Hepatocyte (in vitro differentiated cells): ENCODE measurements around the gene USP6NL. TPM values are rescaled to one million over a fixed set of nuclear protein-coding genes. Genes with fewer than 3 reads are reported as not detected.
"Not testable (repeated sequence)": the region's sequence is repeated elsewhere in the genome, so short reads cannot be mapped to it uniquely, and the experiment has no call there.

ENCODE experiments used
- DNase-seq: peaks from one replicate; pipeline ENCODE4 v3.0.0-alpha.2; 2016; ENCODE audit warnings: low spot score
- H2AFZ ChIP-seq: fragments of 200-600 bp; sonication (generic); 2 replicates; pipeline ENCODE4 v1.6.0; 2016; ENCODE audit warnings: antibody characterized with exemption, mild to moderate bottlenecking
- H3K27ac ChIP-seq: fragments of 200-600 bp; sonication (generic); 2 replicates; pipeline ENCODE4 v1.5.1; 2016; ENCODE audit warnings: mild to moderate bottlenecking
- H3K27me3 ChIP-seq: fragments of 200-600 bp; sonication (generic); 2 replicates; pipeline ENCODE4 v1.6.1; 2016
- H3K36me3 ChIP-seq: fragments of 200-600 bp; sonication (generic); replicated peaks from 2 replicates; pipeline ENCODE4 v1.5.1; 2016; ENCODE audit warnings: low read depth; ENCODE audit not compliant: insufficient read depth
- H3K4me1 ChIP-seq: fragments of 200-600 bp; sonication (generic); 2 replicates; pipeline ENCODE4 v1.5.1; 2016; ENCODE audit warnings: mild to moderate bottlenecking, moderate library complexity; ENCODE audit not compliant: insufficient read depth
- H3K4me2 ChIP-seq: fragments of 200-600 bp; sonication (generic); 2 replicates; pipeline ENCODE4 v1.6.0; 2016
- H3K4me3 ChIP-seq: fragments of 200-600 bp; sonication (generic); 2 replicates; pipeline ENCODE4 v1.5.1; 2016; ENCODE audit warnings: mild to moderate bottlenecking
- H3K79me2 ChIP-seq: fragments of 200-600 bp; sonication (generic); 2 replicates; pipeline ENCODE4 v1.6.0; 2017; ENCODE audit warnings: mild to moderate bottlenecking
- H3K9me2 ChIP-seq: fragments of 200-600 bp; sonication (generic); replicated peaks from 2 replicates; pipeline ENCODE4 v1.6.0; 2017; ENCODE audit warnings: mild to moderate bottlenecking; ENCODE audit not compliant: insufficient read depth
- H3K9me3 ChIP-seq: fragments of 200-600 bp; sonication (generic); 2 replicates; pipeline ENCODE4 v1.5.1; 2016; ENCODE audit warnings: low read depth, mild to moderate bottlenecking
- H4K20me1 ChIP-seq: fragments of 200-600 bp; sonication (generic); 2 replicates; pipeline ENCODE4 v1.6.0; 2016; ENCODE audit warnings: mild to moderate bottlenecking; ENCODE audit not compliant: insufficient read depth, poor library complexity, severe bottlenecking
- CTCF ChIP-seq: fragments of 200-600 bp; sonication (generic); IDR thresholded peaks from 2 replicates; pipeline ENCODE4 v1.5.1; 2016; ENCODE audit warnings: antibody characterized with exemption, mild to moderate bottlenecking; ENCODE audit not compliant: poor library complexity
- EZH2 ChIP-seq: fragments of 200-600 bp; sonication (generic); IDR thresholded peaks from 2 replicates; pipeline ENCODE4 v1.6.1; 2016; ENCODE audit warnings: antibody characterized with exemption, mild to moderate bottlenecking, borderline replicate concordance
- EZH2phosphoT487 ChIP-seq: fragments of 200-600 bp; sonication (generic); IDR thresholded peaks from one replicate; pipeline ENCODE4 v1.6.1; 2018; ENCODE audit warnings: antibody characterized with exemption, mild to moderate bottlenecking, low read depth, moderate library complexity; ENCODE audit not compliant: unreplicated experiment, severe bottlenecking
- WGBS: methylation state at CpG from one replicate; pipeline ENCODE4 v1.1.6; 2016; ENCODE audit warnings: low lambda C conversion rate; ENCODE audit errors: missing lambda C conversion rate; 5-methylcytosine and 5-hydroxymethylcytosine counted together
- polyA plus RNA-seq: library from polyadenylated mRNA; unstranded; fragments of >200 nt; fragmentation: Nextera tagmentation; extraction: Ambion mirVana; gene quantifications from 2 replicates; pipeline ENCODE4 v1.2.1, GENCODE V29; 2016
- total RNA-seq: library from RNA; depleted of rRNA; stranded (reverse); fragments of >200 nt; gene quantifications from 2 replicates; pipeline ENCODE4 v1.2.3, GENCODE V29; 2014

USP6NL gene
- total and polyA plus RNA-seq, 2 experiments from 2014 or later, result 14.9 to 20.8 TPM

- no peaks in the 10 kb centered on the region for H3K9me2 ChIP-seq
- no peak for DNase-seq
- H2AFZ ChIP-seq, result no peak overlapping the region
- no peak overlapping the region for H3K4me2 ChIP-seq
- WGBS, result 93% methylated on average over 16 of the region's 16 CpGs
- H3K4me3 ChIP-seq, result no peak overlapping the region
- H3K27ac ChIP-seq, result no peak overlapping the region
- TF ChIP-seq EZH2 (no peak), CTCF (no peak), EZH2phosphoT487 (no peak)
- H3K79me2 ChIP-seq, result no peaks in the 10 kb centered on the region
- H3K27me3 ChIP-seq, result no peaks in the 10 kb centered on the region
- no peaks in the 10 kb centered on the region for H4K20me1 ChIP-seq
- no peaks in the 10 kb centered on the region for H3K36me3 ChIP-seq
- H3K4me1 ChIP-seq, result no peaks in the 10 kb centered on the region
- H3K9me3 ChIP-seq, result no peaks in the 10 kb centered on the region
Observed at GRCh38 chr10:11441151-11441535, 170.3 kb downstream of the USP6NL start.

- H3K36me3 ChIP-seq, result no peaks in the 10 kb centered on the region
- H3K79me2 ChIP-seq, result no peaks in the 10 kb centered on the region
- TF ChIP-seq EZH2, result no peak
- no peak for TF ChIP-seq EZH2phosphoT487
- TF ChIP-seq CTCF, result no peak
- DNase-seq, result no peak
- H3K4me3 ChIP-seq, result no peak overlapping the region
- no peaks in the 10 kb centered on the region for H3K9me2 ChIP-seq
- H3K27me3 ChIP-seq, result no peaks in the 10 kb centered on the region
- H3K9me3 ChIP-seq, result no peaks in the 10 kb centered on the region
- no peaks in the 10 kb centered on the region for H4K20me1 ChIP-seq
- no peaks in the 10 kb centered on the region for H3K4me1 ChIP-seq
- 79% methylated on average over 15 of the region's 15 CpGs for WGBS
- H3K27ac ChIP-seq, result no peak overlapping the region
- H2AFZ ChIP-seq, result no peak overlapping the region
- H3K4me2 ChIP-seq, result no peak overlapping the region
Observed at GRCh38 chr10:11440250-11441150, 170.9 kb downstream of the USP6NL start.

GRCh38 chr10:11439523-11440053, 171.9 kb downstream of the USP6NL start:
- Histone ChIP-seq H3K4me3 (no peak overlapping the region), H3K27ac (no peak overlapping the region), H2AFZ (no peak overlapping the region), H3K79me2 (no peaks in the 10 kb centered on the region), H3K27me3 (no peaks in the 10 kb centered on the region), H3K9me3 (no peaks in the 10 kb centered on the region), H3K9me2 (no peaks in the 10 kb centered on the region), H3K36me3 (no peaks in the 10 kb centered on the region), H4K20me1 (no peaks in the 10 kb centered on the region), H3K4me1 (no peaks in the 10 kb centered on the region), H3K4me2 (no peak overlapping the region)
- WGBS, result 92% methylated on average over 13 of the region's 13 CpGs
- DNase-seq, result no peak
- no peak for TF ChIP-seq EZH2phosphoT487

GRCh38 chr10:11437391-11438142, 173.9 kb downstream of the USP6NL start:
- DNase-seq, result no peak
- Histone ChIP-seq H3K4me3 (no peak overlapping the region), H3K27ac (no peak overlapping the region), H3K4me1 (no peaks in the 10 kb centered on the region), H3K79me2 (no peaks in the 10 kb centered on the region), H3K9me2 (no peaks in the 10 kb centered on the region), H3K36me3 (no peaks in the 10 kb centered on the region), H2AFZ (no peak overlapping the region), H3K9me3 (no peaks in the 10 kb centered on the region), H3K27me3 (no peaks in the 10 kb centered on the region), H4K20me1 (no peaks in the 10 kb centered on the region), H3K4me2 (no peak overlapping the region)
- TF ChIP-seq EZH2 (no peak), EZH2phosphoT487 (no peak), CTCF (no peak)
- 73% methylated on average over 23 of the region's 26 CpGs for WGBS

- H4K20me1 ChIP-seq, DNase-seq, H3K9me3 ChIP-seq, H3K79me2 ChIP-seq, H2AFZ ChIP-seq, H3K4me2 ChIP-seq, H3K27ac ChIP-seq, H3K27me3 ChIP-seq, H3K4me3 ChIP-seq, H3K36me3 ChIP-seq, H3K9me2 ChIP-seq, H3K4me1 ChIP-seq: not testable (repeated sequence)
- 96% methylated on average over 13 of the region's 13 CpGs for WGBS
Observed at GRCh38 chr10:11436445-11436844, 175.0 kb downstream of the USP6NL start.
